Erythroblast (primary cell): Measurements from ENCODE around the gene SLC46A1.

Source experiments
- GATA1 ChIP-seq: IDR thresholded peaks from 2 replicates; pipeline ENCODE4 v1.6.1; 2011; ENCODE audit warnings: low read depth, mild to moderate bottlenecking, control low read depth, low read length, moderate library complexity
- POLR2A ChIP-seq: IDR thresholded peaks from 2 replicates; pipeline ENCODE4 v1.6.1; 2011; ENCODE audit warnings: mild to moderate bottlenecking, low read length

DNA sequence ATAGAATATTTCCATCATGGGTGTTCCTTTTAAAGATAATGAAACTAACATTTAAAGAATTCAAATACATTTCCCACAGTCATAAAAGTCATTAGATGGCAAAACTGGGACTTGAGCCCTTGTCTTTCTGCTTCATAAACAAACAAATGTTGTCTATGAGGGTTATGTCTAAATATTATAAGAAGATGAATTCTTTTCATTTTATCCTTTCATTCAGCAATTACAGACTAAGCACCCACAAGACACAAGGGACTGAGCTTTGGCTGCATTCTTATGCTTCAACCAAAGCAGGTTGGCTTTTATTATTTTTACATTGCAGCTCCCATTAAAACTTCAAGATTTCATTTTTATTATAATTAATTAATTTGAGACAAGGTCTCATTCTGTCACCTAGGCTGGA, 19.6 kb downstream of the SLC46A1 start:
- TF ChIP-seq POLR2A (no peak), GATA1 (no peak)
